Measurements from ENCODE around the gene MMP24OS. TPM values are rescaled to one million over a fixed set of nuclear protein-coding genes. Genes with fewer than 3 reads are reported as not detected.
"Not testable (repeated sequence)": the region's sequence is repeated elsewhere in the genome, so short reads cannot be mapped to it uniquely, and the experiment has no call there.

The MMP24OS gene
- total and polyA plus RNA-seq, 4 donors: 5.2 to 16.0 (median 10.3) TPM

GRCh38 chr20:35317416-35318210 lies 39.7 kb upstream of the MMP24OS start:
- Histone ChIP-seq H3K9ac (ENCODE audit: low read depth in 1 of 2, low read length in 2 of 2) (no peak overlapping the region), H3K9me3 (ENCODE audit: control insufficient read depth in 4 of 4, low read length in 3 of 4) (no peaks in the 10 kb centered on the region), H3K36me3 (ENCODE audit: control insufficient read depth in 4 of 4, insufficient read depth in 3 of 4, low read depth in 1 of 4, low read length in 3 of 4) (peaks cover 0 to 4% (median 0%) of the 10 kb centered on the region in 4 donors), H3K4me1 (ENCODE audit: control insufficient read depth in 4 of 4, insufficient read depth in 4 of 4, low read length in 3 of 4) (peaks cover 0 to 4% (median 0%) of the 10 kb centered on the region in 4 donors), H3K27ac (ENCODE audit: low read depth in 1 of 2, low read length in 2 of 2) (no peak overlapping the region), H3K4me3 (ENCODE audit: low read depth in 1 of 3, low read length in 3 of 3) (no peak overlapping the region), H3K27me3 (ENCODE audit: control insufficient read depth in 4 of 4, insufficient read depth in 4 of 4, low read length in 3 of 4) (no peaks in the 10 kb centered on the region)
- TF ChIP-seq RAD21 (IDR thresholded peaks at IDR 0.05) (no peak), FOXA1 (IDR thresholded peaks at IDR 0.05) (no peak), RXRA (IDR thresholded peaks at IDR 0.05) (no peak), TAF1 (conservative IDR thresholded peaks at IDR 0.05) (no peak), HNF4G (IDR thresholded peaks at IDR 0.05) (no peak), ATF3 (IDR thresholded peaks at IDR 0.05) (no peak), JUND (IDR thresholded peaks at IDR 0.05) (no peak), SP1 (IDR thresholded peaks at IDR 0.05) (no peak), REST (IDR thresholded peaks at IDR 0.05) (no peak), HNF4A (conservative IDR thresholded peaks at IDR 0.05) (no peak), ZBTB33 (IDR thresholded peaks at IDR 0.05) (no peak)
- WGBS: 95% methylated on average over 5 of the region's 5 CpGs
- DNase-seq (ENCODE audit: low spot score): no peak

GRCh38 chr20:35316086-35316485 lies 38.2 kb upstream of the MMP24OS start:
- no peak overlapping the region for H3K27ac ChIP-seq (ENCODE audit: low read depth in 1 of 2, low read length in 2 of 2)
- no peak for DNase-seq (ENCODE audit: low spot score)
- 94% methylated on average over 2 of the region's 2 CpGs for WGBS

GRCh38 chr20:35315632-35316020 lies 37.7 kb upstream of the MMP24OS start:
- not testable (repeated sequence) for H3K27ac ChIP-seq (ENCODE audit: low read depth in 1 of 2, low read length in 2 of 2); H3K4me3 ChIP-seq (ENCODE audit: low read depth in 1 of 3, low read length in 3 of 3); DNase-seq (ENCODE audit: low spot score); H3K27me3 ChIP-seq (ENCODE audit: control insufficient read depth in 4 of 4, insufficient read depth in 4 of 4, low read length in 3 of 4); H3K9me3 ChIP-seq (ENCODE audit: control insufficient read depth in 4 of 4, low read length in 3 of 4); H3K4me1 ChIP-seq (ENCODE audit: control insufficient read depth in 4 of 4, insufficient read depth in 4 of 4, low read length in 3 of 4); H3K36me3 ChIP-seq (ENCODE audit: control insufficient read depth in 4 of 4, insufficient read depth in 3 of 4, low read depth in 1 of 4, low read length in 3 of 4); H3K9ac ChIP-seq (ENCODE audit: low read depth in 1 of 2, low read length in 2 of 2)
- WGBS: 97% methylated on average over 7 of the region's 7 CpGs

More at GRCh38 chr20:35316086-35316485, 38.2 kb upstream of the MMP24OS start:
- no peak overlapping the region for H3K4me3 ChIP-seq (ENCODE audit: low read depth in 1 of 3, low read length in 3 of 3)
- peaks cover 0 to 6% (median 0%) of the 10 kb centered on the region in 4 donors for H3K4me1 ChIP-seq (ENCODE audit: control insufficient read depth in 4 of 4, insufficient read depth in 4 of 4, low read length in 3 of 4)
- H3K9me3 ChIP-seq (ENCODE audit: control insufficient read depth in 4 of 4, low read length in 3 of 4): no peaks in the 10 kb centered on the region
- TF ChIP-seq TAF1 (conservative IDR thresholded peaks at IDR 0.05): no peak
- no peak for TF ChIP-seq FOXA1 (IDR thresholded peaks at IDR 0.05)
- TF ChIP-seq ZBTB33 (IDR thresholded peaks at IDR 0.05): no peak
- no peak for TF ChIP-seq GABPA (IDR thresholded peaks at IDR 0.05 in 1 of 2, conservative IDR thresholded peaks at IDR 0.05 in 1 of 2)
- TF ChIP-seq SP1 (IDR thresholded peaks at IDR 0.05): no peak
- peaks cover 0 to 4% (median 0%) of the 10 kb centered on the region in 4 donors for H3K36me3 ChIP-seq (ENCODE audit: control insufficient read depth in 4 of 4, insufficient read depth in 3 of 4, low read depth in 1 of 4, low read length in 3 of 4)
- no peak overlapping the region for H3K9ac ChIP-seq (ENCODE audit: low read depth in 1 of 2, low read length in 2 of 2)
- H3K27me3 ChIP-seq (ENCODE audit: control insufficient read depth in 4 of 4, insufficient read depth in 4 of 4, low read length in 3 of 4): no peaks in the 10 kb centered on the region
